DOHH2 (cell line): ENCODE measurements around the gene TLX2.

Source experiments
- CTCF ChIP-seq: fragments of 200-600 bp; sonication (generic); IDR thresholded peaks from one replicate; pipeline ENCODE4 v1.5.1; 2014; ENCODE audit warnings: antibody characterized with exemption, mild to moderate bottlenecking, low read depth, low read length; ENCODE audit not compliant: poor library complexity, severe bottlenecking
- EZH2phosphoT487 ChIP-seq: fragments of 200-600 bp; sonication (generic); IDR thresholded peaks from 2 replicates; pipeline ENCODE4 v1.6.1; 2017; ENCODE audit warnings: borderline replicate concordance, mild to moderate bottlenecking, antibody characterized with exemption, low read length, moderate library complexity, mixed read lengths

DNA sequence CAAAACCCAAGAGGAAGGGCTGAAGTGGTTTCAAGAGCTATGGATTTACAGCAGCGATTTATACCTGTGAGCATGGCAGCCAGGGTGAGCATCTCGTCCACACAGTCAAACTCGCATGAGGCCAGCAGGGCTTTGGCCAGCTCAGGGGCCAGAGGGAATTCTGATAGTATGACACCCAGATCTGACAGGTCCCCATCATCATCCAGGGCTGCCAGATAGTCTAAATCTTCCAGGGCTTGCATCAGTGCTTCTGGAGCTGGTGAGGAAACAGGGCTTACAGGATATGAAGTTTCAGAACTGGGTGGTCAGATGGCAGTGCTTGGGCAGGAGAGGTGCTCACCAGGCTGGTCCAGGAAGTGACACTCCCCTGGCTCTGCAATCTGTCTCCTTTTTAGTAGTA, 8.3 kb downstream of the TLX2 start:
- TF ChIP-seq CTCF (no peak), EZH2phosphoT487 (no peak)
